NCI-H226 (cell line): ENCODE results near the gene EPHB1.
"Not testable (repeated sequence)": the region's sequence is repeated elsewhere in the genome, so short reads cannot be mapped to it uniquely, and the experiment has no call there.

Experiments
- DNase-seq: peaks from one replicate; pipeline ENCODE4 v3.0.0-alpha.2; 2015

The EPHB1 gene

GRCh38 chr3:135233476-135233875 lies 438.4 kb downstream of the EPHB1 start:
- DNase-seq = not testable (repeated sequence)

GRCh38 chr3:135235541-135235940 lies 440.5 kb downstream of the EPHB1 start:
- DNase-seq = no peak

DNA sequence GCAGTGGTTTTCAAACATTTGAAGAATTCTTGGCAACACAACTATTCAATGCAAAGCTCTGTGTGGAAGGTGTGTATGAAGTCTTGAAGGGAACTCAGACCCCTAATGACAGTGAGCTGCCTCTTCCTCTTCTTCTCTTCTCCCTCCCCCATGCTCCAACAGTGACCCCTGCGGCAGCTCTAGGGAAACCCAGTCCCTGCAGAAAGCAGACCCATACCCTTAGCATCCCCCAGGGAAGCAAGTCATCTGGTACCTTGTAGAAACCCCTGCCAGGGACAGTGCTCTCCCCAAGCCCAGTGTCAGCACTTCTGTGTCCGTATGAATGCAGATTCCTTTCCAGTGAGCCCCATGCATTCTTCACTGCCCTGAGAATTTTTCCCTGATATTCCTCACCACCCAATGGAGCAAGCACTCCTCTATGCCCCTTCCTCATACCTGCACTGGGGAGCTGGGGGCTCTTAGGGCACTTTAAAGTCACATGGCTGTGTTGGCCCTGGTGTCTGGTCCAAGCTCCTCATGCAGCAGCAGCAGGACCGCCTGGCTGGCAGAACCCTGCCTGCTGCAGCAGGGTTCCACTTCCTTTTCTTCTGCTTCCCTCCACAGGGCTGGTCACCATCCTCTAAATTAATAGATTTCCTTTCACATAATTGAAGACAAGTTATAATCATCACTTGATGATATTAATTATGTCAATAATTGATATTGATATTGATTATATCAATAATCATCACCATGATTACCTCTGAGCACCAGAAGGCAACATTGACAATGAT lies 442.5 kb downstream of the EPHB1 start:
- DNase-seq = no peak

DNA sequence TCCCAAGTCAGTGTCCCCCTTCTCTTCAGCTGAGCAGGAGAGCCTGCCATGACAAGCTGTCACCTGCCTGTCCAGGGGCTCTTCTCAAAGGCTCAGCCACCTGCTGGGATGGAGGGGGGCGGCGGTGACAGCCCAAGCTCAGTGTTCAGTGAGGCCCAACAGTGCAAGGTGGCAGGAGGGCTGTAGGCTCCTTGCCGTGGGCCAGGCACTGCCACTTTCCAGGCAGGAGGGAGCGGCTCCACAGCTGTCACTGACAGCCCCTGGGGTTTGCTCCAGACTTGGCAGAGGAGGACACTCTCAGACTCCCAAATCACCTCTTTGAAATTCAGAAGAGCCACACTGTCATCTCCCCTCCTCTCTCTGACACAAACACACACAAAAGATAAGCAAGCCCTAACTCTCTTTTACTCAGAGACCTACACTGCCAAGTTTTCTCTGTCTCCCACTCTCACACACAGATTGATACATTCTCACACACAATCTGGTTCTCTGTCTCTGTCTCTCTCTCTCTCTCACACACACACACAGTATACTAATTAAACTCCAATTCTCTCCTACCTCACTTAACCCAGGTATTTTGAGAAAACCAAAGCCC lies 443.3 kb downstream of the EPHB1 start:
- no peak for DNase-seq

DNA sequence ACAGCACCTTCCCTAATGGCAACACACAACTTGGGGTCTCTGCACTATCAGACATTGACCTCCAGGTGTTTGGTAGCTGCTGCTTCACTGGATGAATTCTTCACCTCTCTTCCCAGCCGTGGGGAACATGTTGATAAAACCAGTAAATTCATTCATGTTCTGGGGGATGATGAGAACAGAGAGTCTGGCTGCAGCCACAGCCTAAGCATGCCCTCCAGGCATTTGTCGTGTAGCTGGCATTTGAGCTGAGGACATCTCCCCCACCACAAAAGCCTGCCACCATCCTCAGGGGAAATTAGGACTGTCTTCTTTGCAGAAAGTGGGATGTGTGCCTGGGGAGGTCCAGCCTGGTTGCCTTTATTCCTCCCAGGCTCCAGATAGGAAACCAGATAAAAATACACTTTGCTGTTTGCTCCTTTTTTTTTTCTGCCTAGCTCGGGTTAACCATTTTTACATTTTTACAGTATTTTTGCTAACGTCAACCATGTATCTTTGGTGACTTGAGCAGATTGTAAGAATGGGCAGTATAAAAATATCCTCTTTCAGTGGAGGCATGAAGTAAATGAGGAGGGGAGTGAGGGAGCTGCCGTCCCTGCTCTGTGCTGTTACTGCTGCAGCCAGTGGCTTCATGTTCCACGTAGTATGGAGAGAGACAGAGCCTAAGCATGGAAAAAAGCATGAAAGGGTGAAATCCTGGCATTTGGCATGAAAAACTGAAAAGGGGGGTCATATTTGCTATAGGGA lies 444.0 kb downstream of the EPHB1 start:
- DNase-seq = no peak

GRCh38 chr3:135239615-135239884 lies 444.5 kb downstream of the EPHB1 start:
- DNase-seq = no peak

GRCh38 chr3:135240426-135240825 lies 445.4 kb downstream of the EPHB1 start:
- DNase-seq = no peak

- no peak for DNase-seq
Observed at GRCh38 chr3:135242285-135242684, 447.2 kb downstream of the EPHB1 start.

DNA sequence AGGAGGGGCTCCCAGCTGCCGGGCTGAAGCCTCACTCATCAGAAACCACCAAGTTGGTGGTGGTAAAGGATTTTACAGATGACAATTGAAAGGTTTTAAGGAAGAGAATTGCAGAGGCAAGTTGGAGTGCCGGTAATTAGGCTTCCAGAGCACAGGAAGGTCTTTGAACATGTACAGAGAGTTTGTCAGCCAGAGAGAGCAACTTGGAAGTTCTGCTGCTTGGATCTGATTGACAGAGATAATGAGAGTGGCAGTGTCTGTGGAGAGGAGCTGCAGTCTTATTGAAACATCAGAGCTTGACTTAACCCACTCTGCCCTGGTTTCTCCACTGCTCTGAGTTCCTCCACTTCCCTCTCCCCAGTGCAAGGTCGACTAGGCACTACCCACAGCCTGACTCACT lies 448.6 kb downstream of the EPHB1 start:
- no peak for DNase-seq

- DNase-seq = no peak
Observed at GRCh38 chr3:135246027-135246426, 451.0 kb downstream of the EPHB1 start.

DNA sequence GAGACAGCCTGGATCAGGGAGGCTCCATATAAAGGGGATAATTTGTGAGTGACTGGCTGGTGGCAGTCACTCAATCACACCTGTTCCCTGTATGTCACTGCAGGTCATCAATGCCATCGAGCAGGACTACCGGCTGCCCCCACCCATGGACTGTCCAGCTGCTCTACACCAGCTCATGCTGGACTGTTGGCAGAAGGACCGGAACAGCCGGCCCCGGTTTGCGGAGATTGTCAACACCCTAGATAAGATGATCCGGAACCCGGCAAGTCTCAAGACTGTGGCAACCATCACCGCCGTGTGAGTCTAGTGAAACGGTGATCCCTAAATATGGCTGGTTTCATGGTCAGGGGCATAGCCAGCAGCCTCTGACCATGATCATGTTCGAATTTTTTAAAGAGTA lies 453.2 kb downstream of the EPHB1 start:
- no peak for DNase-seq

GRCh38 chr3:135249186-135249585 lies 454.1 kb downstream of the EPHB1 start:
- no peak for DNase-seq

- no peak for DNase-seq
Observed at GRCh38 chr3:135258916-135259315, 463.9 kb downstream of the EPHB1 start.

DNA sequence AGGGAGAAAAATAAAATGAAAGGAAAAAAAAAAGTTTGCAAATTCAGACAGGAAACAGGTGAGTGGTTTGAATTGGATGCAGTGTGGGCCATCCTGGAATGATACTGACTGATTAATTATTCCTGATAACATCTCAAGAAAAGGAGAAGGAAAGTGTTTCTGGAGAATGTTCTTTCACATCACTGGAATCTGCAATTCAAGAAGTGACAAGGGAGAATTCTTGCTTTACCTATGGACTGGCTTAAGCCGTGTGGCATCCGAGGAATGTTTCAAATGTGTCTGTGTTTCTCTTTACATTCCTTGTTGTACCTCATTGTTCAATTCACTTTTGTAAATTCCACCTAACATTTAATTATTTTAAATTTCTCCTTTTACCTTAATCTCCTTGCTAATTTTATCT lies 465.0 kb downstream of the EPHB1 start:
- DNase-seq = no peak

DNA sequence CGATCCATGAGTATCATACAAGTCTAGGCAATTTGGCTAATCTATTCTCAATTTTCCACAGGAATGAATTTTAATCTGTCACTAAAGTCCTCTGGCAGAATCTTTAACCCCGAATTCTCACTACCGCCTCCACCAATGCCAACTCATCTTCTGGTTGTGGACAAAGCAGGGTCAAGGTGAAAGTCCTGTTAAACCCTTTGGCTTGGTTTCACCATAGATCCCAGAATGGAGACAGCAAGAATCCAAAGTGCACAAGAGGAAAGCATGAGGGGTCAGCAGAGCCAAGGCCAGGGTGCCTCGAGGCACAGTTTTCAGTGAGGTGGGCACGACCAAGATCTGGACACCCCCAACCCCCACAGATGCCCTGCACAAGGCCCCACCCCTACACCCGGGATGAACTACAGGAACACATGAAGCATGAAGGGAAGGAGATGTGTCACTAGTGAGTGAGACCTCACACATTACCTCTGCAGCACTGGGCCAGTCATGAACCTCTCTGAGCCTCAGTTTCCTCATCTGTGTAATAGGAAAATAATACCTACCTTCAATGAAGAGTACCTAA lies 466.2 kb downstream of the EPHB1 start:
- DNase-seq = no peak

DNA sequence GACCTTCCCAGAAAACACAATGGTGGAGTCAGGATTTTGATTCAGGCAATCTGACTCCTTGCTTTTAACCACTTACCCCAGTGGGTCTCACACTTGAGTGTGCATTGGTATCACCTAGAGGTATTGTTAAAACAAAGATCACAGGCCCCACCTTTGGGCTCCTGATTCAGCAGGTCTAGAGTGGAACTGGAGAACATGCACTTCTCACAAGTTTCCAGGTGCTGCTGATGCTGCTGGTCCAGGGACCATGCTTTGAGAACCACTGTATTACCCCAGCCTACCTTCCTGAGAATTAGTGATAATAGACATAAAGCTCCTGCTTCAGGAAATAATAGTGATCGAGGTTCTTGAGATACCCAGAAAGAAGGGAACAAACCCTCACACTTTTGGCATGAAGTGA lies 466.9 kb downstream of the EPHB1 start:
- DNase-seq = no peak

DNA sequence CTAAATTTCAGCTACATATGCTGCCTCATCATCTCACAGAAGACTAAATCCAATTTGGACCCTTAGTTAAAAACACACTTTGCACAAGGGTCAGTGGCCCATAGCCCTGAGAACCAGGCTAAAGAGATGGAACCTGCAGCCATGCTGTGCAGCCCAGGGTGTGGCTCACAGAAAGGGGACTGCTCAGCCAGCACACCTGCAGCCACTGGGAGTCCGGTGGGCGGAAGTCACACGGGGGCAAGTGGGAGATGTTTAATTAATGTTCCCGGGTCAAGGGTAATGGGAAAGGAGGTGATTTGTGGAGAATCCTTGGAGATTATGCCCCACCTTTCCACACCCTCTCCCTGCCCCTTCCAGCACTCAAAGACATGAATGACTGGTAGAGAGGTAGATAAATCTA lies 467.4 kb downstream of the EPHB1 start:
- DNase-seq = no peak

DNA sequence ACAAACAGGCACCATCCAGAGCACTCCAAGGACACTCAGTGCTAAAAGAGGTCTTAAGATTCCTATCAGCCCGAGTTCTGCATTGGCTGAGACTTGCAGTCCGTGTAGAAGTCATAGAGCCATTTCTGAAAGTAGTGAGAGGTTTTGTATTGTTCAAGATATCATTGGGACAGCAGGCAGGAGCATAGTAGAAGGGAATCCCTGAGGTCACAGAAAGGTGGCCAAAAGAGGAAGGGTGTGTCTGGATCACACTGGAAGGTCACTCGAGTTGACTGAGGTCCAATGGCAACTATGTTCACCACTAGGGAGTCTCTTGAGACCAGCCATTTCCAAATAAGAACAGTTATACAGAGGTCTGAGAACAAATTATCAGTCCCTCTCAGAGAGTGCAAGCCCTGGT lies 468.3 kb downstream of the EPHB1 start:
- DNase-seq = no peak

DNA sequence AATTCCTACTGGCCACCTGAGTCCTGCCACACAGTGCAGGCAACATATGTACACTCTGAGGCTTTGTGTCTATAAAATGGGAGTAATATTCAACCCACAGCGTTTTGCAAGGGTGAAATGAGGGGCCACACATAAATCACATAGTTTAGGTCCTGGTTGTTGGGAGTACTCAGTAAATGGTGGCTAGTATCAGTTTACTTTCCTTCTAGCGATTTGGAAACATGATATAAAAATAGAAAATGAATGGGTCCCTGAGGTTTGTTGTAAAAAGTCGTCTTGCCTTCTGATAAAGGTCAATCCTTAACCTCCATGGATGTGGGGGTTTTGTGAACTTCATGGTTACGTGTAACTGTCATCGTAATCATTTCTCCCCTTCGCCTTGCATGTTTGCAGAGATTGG lies 472.4 kb downstream of the EPHB1 start:
- DNase-seq = no peak

GRCh38 chr3:135268941-135269532 lies 474.0 kb downstream of the EPHB1 start:
- DNase-seq = no peak

GRCh38 chr3:135271177-135272025 lies 476.3 kb downstream of the EPHB1 start:
- DNase-seq = no peak

DNA sequence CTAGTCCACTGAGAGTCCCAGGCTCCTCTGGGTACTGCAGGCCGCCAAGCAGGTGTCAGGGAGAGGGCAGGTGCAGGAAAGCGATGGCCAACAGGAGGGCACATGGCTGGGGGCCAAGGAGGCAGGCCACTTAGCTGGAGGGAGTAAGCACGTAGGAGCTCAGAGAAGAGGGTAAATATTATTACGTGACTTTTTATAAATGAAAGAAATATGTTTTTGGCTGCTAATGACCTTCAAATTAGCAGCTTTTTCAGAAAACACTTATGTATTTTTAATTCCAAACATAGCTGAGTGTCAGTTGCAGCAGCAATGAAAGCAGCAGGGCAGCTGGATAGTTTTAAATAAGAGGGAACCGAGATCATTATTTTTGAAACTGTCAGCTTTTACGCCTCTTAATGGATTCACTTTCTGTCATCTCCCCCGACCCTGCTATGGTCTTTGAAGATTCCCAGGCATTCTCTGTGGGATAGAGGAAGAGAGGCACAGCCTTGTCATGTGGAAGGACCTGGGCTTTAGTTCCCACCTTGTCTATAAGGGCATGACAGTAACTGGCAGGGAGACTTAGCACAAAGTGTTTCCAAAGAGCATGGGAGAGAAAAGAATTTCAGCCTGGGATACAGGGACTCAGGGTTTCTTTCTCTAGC lies 477.1 kb downstream of the EPHB1 start:
- no peak for DNase-seq
